ENCODE measurements around the gene CREBBP.

Gene CREBBP

DNA sequence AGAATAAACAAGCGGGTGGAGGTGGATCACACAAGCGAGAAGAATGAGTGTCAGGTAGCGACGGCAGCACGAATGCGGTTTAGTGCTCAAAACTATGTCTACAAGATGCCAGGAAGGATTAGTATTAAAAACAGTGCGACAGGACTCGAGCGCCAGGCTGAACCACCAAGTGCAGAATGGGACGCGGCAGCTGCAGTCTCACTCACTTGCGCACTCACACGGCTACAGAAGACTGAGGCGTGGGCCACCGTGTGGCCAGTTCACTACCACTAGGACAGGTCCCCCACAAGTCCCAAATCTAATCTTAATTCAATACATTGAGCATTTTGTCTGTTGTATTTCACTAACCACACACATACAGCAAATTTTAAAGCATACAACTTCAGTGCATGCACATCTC, 127.5 kb downstream of the CREBBP start:
- Histone ChIP-seq H3K79me2 (ENCODE audit: control insufficient read depth, insufficient read depth, low read length, unreplicated experiment) (no peaks in the 10 kb centered on the region), H3K36me3 (ENCODE audit: insufficient read depth, low read length) (no peaks in the 10 kb centered on the region; the same call in none of the 2 replicates), H3K27me3 (ENCODE audit: insufficient read depth, low read length) (no peaks in the 10 kb centered on the region), H3K4me3 (ENCODE audit: low read depth, low read length) (no peak overlapping the region), H2AFZ (ENCODE audit: low read length, unreplicated experiment) (no peak overlapping the region), H3K4me1 (ENCODE audit: control insufficient read depth, insufficient read depth, low read length, unreplicated experiment) (peaks cover 17% of the 10 kb centered on the region), H3K27ac (ENCODE audit: low read depth, low read length) (no peak overlapping the region)

DNA sequence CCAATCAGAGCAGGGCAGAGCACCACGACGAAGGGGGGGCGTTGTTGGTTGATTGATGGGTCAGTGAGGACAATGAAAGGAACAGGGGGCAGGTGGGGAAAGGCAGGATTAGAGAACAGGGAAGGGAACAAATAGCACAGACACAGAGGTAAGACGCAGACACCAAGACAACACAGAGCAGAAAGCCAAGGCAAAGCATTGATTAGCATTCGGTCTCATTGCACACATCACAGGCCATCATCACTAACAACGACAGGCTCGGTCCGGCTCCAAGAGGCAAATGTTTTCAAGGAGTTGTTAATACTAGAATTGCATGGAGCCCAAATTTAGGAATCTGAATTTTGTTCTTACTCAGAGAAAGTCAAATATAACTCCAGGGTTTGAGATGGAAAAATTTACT, 128.6 kb downstream of the CREBBP start:
- Histone ChIP-seq H3K4me1 (ENCODE audit: control insufficient read depth, insufficient read depth, low read length, unreplicated experiment) (peaks cover 17% of the 10 kb centered on the region), H3K36me3 (ENCODE audit: insufficient read depth, low read length) (no peaks in the 10 kb centered on the region; the same call in 1 of the 2 replicates), H3K79me2 (ENCODE audit: control insufficient read depth, insufficient read depth, low read length, unreplicated experiment) (no peaks in the 10 kb centered on the region), H3K4me3 (ENCODE audit: low read depth, low read length) (no peak overlapping the region), H3K27ac (ENCODE audit: low read depth, low read length) (no peak overlapping the region), H3K27me3 (ENCODE audit: insufficient read depth, low read length) (no peaks in the 10 kb centered on the region), H2AFZ (ENCODE audit: low read length, unreplicated experiment) (no peak overlapping the region)

DNA sequence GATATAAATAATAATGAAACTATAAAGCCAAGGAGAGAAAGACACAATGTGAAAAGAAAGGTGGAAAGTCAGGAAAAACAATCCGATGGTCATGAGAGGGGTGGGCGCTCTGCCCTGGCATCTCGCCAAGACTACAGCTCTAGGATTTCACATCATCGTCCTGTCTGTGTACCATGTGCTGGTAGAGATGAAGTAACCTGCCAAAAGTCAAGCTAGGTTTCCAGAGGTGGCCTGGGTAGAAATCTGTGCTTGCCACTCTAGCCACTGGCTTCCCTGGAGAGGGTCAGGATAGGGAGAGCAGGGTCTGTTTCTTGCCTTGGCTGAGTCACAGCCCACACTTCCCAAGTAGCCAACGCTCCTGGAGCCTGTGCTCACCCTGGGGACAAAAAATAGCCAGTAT, 132.2 kb downstream of the CREBBP start:
- no peaks in the 10 kb centered on the region for H3K4me1 ChIP-seq (ENCODE audit: control insufficient read depth, insufficient read depth, low read length, unreplicated experiment)
- peaks cover 6% of the 10 kb centered on the region; the same call in 1 of the 2 replicates for H3K36me3 ChIP-seq (ENCODE audit: insufficient read depth, low read length)
- no peak overlapping the region for H2AFZ ChIP-seq (ENCODE audit: low read length, unreplicated experiment)
- H3K4me3 ChIP-seq (ENCODE audit: low read depth, low read length): no peak overlapping the region
- no peaks in the 10 kb centered on the region for H3K27me3 ChIP-seq (ENCODE audit: insufficient read depth, low read length)
- no peak overlapping the region for H3K27ac ChIP-seq (ENCODE audit: low read depth, low read length)
- no peaks in the 10 kb centered on the region for H3K79me2 ChIP-seq (ENCODE audit: control insufficient read depth, insufficient read depth, low read length, unreplicated experiment)

DNA sequence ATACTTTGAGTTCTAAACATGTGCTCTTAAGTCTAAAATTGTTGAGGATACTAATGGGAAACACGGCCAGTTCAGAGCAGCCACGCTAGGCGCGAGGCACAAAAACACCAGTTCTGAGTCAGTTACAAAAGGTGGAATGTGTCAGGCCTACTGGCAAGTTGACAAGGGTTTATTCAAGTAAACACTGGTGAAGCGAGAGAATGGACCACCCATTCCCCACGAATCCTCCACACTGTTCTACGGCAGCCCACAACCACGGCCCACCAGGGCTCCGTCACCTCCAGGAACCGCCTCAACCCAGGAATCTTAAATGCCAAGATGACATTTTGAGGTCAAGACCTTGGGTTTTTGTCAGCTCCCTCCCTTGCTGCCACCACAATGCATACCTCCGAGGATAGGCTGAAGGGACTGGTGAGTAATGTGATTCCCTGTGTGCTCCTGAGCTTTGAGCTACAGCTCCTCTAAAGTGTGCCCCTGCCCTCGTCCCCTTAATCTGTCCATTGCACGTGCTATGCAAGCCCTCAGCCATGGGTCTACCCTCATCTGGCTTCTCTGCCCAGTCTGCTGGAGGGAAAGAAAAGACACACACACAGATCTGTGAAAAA, 134.7 kb downstream of the CREBBP start:
- Histone ChIP-seq H3K36me3 (ENCODE audit: insufficient read depth, low read length) (peaks cover 12% of the 10 kb centered on the region; the same call in 1 of the 2 replicates), H3K79me2 (ENCODE audit: control insufficient read depth, insufficient read depth, low read length, unreplicated experiment) (no peaks in the 10 kb centered on the region), H3K27ac (ENCODE audit: low read depth, low read length) (no peak overlapping the region), H3K4me1 (ENCODE audit: control insufficient read depth, insufficient read depth, low read length, unreplicated experiment) (no peaks in the 10 kb centered on the region), H3K4me3 (ENCODE audit: low read depth, low read length) (no peak overlapping the region), H3K27me3 (ENCODE audit: insufficient read depth, low read length) (no peaks in the 10 kb centered on the region), H2AFZ (ENCODE audit: low read length, unreplicated experiment) (no peak overlapping the region)

DNA sequence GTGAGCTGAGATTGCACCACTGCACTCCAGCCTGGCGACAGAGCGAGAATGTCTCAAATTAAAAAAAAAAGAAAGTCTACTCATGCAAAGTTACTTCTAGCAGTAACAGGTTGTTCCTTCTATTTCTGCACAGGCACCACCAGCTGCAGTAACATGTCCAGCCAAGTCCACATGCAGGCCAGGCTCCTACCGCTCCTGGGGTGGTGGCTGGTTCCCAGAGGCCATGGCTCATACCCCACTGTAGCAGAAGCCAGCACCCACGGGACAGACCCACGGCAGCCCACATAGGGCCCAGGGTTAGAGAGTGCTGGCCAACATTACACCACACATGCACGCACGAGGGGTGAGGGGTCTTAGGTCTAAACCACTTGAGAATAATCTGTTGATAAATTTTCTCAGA, 136.5 kb downstream of the CREBBP start:
- H3K27ac ChIP-seq (ENCODE audit: low read depth, low read length): no peak overlapping the region
- no peaks in the 10 kb centered on the region for H3K27me3 ChIP-seq (ENCODE audit: insufficient read depth, low read length)
- no peak overlapping the region for H3K4me3 ChIP-seq (ENCODE audit: low read depth, low read length)
- no peaks in the 10 kb centered on the region for H3K79me2 ChIP-seq (ENCODE audit: control insufficient read depth, insufficient read depth, low read length, unreplicated experiment)
- H2AFZ ChIP-seq (ENCODE audit: low read length, unreplicated experiment): no peak overlapping the region
- H3K36me3 ChIP-seq (ENCODE audit: insufficient read depth, low read length): peaks cover 15% of the 10 kb centered on the region; the same call in 1 of the 2 replicates
- no peaks in the 10 kb centered on the region for H3K4me1 ChIP-seq (ENCODE audit: control insufficient read depth, insufficient read depth, low read length, unreplicated experiment)

DNA sequence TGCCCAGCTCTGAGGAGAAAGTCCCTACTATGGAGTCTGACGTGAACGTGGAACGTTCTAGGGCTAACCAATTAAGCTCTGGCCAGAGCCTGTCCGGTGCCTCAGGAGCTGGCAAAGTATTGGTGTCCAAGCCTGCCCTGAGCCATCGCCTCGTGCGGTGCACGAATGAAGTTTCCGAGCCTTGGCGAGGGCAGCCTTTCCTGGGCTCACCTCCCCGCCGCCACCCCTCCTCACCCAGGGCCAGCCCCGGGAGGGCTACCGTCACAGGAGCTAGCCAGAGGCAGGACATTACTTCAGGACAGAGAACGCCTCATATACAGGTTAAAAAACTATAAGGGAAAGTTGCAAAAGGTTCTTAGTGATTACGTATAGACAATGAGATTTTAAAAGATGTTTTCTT, 139.6 kb downstream of the CREBBP start:
- Histone ChIP-seq H3K36me3 (ENCODE audit: insufficient read depth, low read length) (peaks cover 25% of the 10 kb centered on the region; the same call in 1 of the 2 replicates), H2AFZ (ENCODE audit: low read length, unreplicated experiment) (no peak overlapping the region), H3K27me3 (ENCODE audit: insufficient read depth, low read length) (no peaks in the 10 kb centered on the region)

DNA sequence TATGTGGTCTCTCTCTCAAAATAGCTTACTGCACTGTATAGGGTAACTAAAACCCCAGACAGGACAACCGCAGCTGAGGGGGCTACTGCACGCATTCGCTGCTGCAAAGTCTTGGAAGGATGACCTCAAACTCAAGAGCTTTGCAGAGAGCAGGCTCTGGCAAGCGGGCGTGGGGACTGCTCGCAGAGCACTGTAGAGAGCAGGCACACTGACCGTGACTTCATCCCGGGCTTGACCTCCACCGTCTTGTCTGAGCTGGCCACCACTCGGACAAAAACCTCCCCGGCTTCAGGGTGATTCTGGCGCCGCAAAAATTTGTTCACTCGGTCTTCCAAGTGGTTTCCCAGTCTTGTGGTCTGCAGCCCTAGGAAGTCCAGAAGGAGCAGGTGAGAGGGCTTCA, 140.3 kb downstream of the CREBBP start:
- Histone ChIP-seq H3K4me1 (ENCODE audit: control insufficient read depth, insufficient read depth, low read length, unreplicated experiment) (no peaks in the 10 kb centered on the region), H3K27me3 (ENCODE audit: insufficient read depth, low read length) (no peaks in the 10 kb centered on the region), H2AFZ (ENCODE audit: low read length, unreplicated experiment) (no peak overlapping the region), H3K36me3 (ENCODE audit: insufficient read depth, low read length) (peaks cover 29% of the 10 kb centered on the region), H3K27ac (ENCODE audit: low read depth, low read length) (no peak overlapping the region), H3K4me3 (ENCODE audit: low read depth, low read length) (no peak overlapping the region), H3K79me2 (ENCODE audit: control insufficient read depth, insufficient read depth, low read length, unreplicated experiment) (no peaks in the 10 kb centered on the region)

More for the DNA sequence above, 139.6 kb downstream of the CREBBP start:
- Histone ChIP-seq H3K4me1 (ENCODE audit: control insufficient read depth, insufficient read depth, low read length, unreplicated experiment) (no peaks in the 10 kb centered on the region), H3K79me2 (ENCODE audit: control insufficient read depth, insufficient read depth, low read length, unreplicated experiment) (no peaks in the 10 kb centered on the region), H3K27ac (ENCODE audit: low read depth, low read length) (no peak overlapping the region), H3K4me3 (ENCODE audit: low read depth, low read length) (no peak overlapping the region)

DNA sequence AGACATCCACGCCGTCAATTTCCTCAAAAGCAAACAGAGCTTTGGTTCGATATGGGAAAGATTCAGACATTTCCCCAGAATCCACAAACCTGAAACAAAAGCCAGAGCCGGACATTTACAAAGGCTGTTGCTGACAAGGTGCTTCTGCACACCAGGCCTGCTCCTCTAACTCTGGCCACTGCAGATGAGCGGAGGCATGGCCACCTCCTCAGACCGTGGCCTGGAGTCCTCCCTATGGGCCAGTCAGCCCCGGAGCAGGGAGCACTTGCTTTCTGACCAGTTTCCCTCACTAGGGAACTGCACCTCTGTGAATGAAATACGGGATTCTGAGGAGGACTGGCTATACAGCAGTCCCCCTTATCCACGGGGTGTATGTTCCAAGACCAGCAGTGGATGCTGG, 140.9 kb downstream of the CREBBP start:
- Histone ChIP-seq H3K36me3 (ENCODE audit: insufficient read depth, low read length) (peaks cover 29% of the 10 kb centered on the region), H3K4me1 (ENCODE audit: control insufficient read depth, insufficient read depth, low read length, unreplicated experiment) (no peaks in the 10 kb centered on the region), H3K27me3 (ENCODE audit: insufficient read depth, low read length) (no peaks in the 10 kb centered on the region), H2AFZ (ENCODE audit: low read length, unreplicated experiment) (no peak overlapping the region), H3K27ac (ENCODE audit: low read depth, low read length) (no peak overlapping the region), H3K79me2 (ENCODE audit: control insufficient read depth, insufficient read depth, low read length, unreplicated experiment) (no peaks in the 10 kb centered on the region), H3K4me3 (ENCODE audit: low read depth, low read length) (no peak overlapping the region)

DNA sequence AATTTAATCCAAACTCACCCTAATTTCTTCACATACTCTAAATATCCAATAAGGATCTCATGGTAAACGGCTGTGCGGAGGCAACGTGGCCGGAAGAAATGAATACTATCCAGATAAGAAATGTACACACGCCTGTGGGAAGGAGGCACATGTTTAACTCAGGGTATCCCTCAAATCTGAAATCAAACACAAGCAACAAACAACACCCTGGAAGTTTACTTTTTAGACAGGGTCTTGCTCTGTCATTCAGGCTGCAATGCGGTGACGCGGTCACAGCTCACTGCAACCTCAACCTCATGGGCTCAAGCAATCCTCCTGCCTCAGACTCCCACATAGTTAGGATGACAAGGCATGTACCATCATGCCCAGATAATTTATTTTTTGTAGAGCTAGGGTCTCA, 142.0 kb downstream of the CREBBP start:
- no peaks in the 10 kb centered on the region for H3K4me1 ChIP-seq (ENCODE audit: control insufficient read depth, insufficient read depth, low read length, unreplicated experiment)
- H3K27ac ChIP-seq (ENCODE audit: low read depth, low read length): no peak overlapping the region
- H3K36me3 ChIP-seq (ENCODE audit: insufficient read depth, low read length): peaks cover 28% of the 10 kb centered on the region
- H3K27me3 ChIP-seq (ENCODE audit: insufficient read depth, low read length): no peaks in the 10 kb centered on the region
- no peaks in the 10 kb centered on the region for H3K79me2 ChIP-seq (ENCODE audit: control insufficient read depth, insufficient read depth, low read length, unreplicated experiment)
- no peak overlapping the region for H3K4me3 ChIP-seq (ENCODE audit: low read depth, low read length)
- H2AFZ ChIP-seq (ENCODE audit: low read length, unreplicated experiment): no peak overlapping the region

DNA sequence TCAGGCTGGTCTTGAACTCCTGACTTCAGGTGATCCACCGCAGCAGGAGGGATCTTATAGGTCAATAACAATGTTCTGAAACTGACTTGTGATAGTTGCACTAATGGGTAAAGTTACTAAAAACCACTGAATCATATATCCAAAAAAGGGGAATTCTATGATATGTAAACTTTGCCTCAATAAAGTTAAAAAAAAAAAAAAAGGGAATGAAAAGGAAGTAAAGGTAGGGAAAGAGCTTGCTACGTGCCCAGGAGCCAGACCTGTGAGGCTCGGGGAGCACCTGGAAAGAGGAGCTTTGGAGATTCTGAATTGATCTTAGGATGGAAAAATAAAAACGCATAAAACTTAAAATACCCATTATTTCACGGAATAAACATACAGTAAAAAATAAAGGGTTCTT, 142.4 kb downstream of the CREBBP start:
- Histone ChIP-seq H3K27me3 (ENCODE audit: insufficient read depth, low read length) (no peaks in the 10 kb centered on the region), H3K36me3 (ENCODE audit: insufficient read depth, low read length) (peaks cover 28% of the 10 kb centered on the region), H3K4me3 (ENCODE audit: low read depth, low read length) (no peak overlapping the region), H2AFZ (ENCODE audit: low read length, unreplicated experiment) (no peak overlapping the region), H3K4me1 (ENCODE audit: control insufficient read depth, insufficient read depth, low read length, unreplicated experiment) (no peaks in the 10 kb centered on the region), H3K79me2 (ENCODE audit: control insufficient read depth, insufficient read depth, low read length, unreplicated experiment) (no peaks in the 10 kb centered on the region), H3K27ac (ENCODE audit: low read depth, low read length) (no peak overlapping the region)

DNA sequence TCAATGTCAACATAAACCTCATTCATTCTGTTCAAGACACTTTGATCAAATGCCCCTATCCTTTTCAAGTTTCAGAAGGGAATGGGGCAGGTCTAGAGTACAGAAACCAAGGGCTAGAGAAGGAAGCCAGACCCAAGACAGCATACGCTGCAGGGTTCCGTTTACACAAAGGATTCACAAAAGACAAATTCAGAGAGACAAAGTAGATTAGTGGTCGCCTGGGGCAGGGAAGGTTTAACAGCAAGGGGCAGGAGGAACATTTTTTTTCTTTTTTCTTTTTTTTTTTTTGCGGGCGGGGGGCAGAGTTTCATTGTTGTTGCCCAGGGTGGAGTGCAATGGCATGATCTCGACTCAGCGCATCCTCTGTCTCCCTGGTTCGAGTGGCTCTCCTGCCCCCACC, 143.3 kb downstream of the CREBBP start:
- Histone ChIP-seq H3K79me2 (ENCODE audit: control insufficient read depth, insufficient read depth, low read length, unreplicated experiment) (no peaks in the 10 kb centered on the region), H3K4me3 (ENCODE audit: low read depth, low read length) (no peak overlapping the region), H3K27me3 (ENCODE audit: insufficient read depth, low read length) (no peaks in the 10 kb centered on the region), H2AFZ (ENCODE audit: low read length, unreplicated experiment) (no peak overlapping the region), H3K36me3 (ENCODE audit: insufficient read depth, low read length) (peaks cover 28% of the 10 kb centered on the region), H3K27ac (ENCODE audit: low read depth, low read length) (no peak overlapping the region), H3K4me1 (ENCODE audit: control insufficient read depth, insufficient read depth, low read length, unreplicated experiment) (no peaks in the 10 kb centered on the region)
